Inflammatory macrophage treated with lipopolysaccharide for 4 hours (primary cell): ENCODE results near the gene MAPKAPK5.
"Not testable (repeated sequence)": the region's sequence is repeated elsewhere in the genome, so short reads cannot be mapped to it uniquely, and the experiment has no call there.

ENCODE experiments used
- DNase-seq: peaks from one replicate; pipeline ENCODE4 v3.0.0-alpha.2; 2020

The MAPKAPK5 gene, protein sequence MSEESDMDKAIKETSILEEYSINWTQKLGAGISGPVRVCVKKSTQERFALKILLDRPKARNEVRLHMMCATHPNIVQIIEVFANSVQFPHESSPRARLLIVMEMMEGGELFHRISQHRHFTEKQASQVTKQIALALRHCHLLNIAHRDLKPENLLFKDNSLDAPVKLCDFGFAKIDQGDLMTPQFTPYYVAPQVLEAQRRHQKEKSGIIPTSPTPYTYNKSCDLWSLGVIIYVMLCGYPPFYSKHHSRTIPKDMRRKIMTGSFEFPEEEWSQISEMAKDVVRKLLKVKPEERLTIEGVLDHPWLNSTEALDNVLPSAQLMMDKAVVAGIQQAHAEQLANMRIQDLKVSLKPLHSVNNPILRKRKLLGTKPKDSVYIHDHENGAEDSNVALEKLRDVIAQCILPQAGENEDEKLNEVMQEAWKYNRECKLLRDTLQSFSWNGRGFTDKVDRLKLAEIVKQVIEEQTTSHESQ

GRCh38 chr12:111841750-111842555 lies at the start of gene MAPKAPK5:
MAPKAPK5 (plus strand) TSS chr12:111842228; CDS start chr12:111842734, 506 bp downstream.
- DNase-seq: peak; percentile 93

GRCh38 chr12:111792856-111793235 lies 49.2 kb upstream of the MAPKAPK5 start:
- no peak for DNase-seq

GRCh38 chr12:111798182-111798581 lies 43.8 kb upstream of the MAPKAPK5 start:
- no peak for DNase-seq

DNA sequence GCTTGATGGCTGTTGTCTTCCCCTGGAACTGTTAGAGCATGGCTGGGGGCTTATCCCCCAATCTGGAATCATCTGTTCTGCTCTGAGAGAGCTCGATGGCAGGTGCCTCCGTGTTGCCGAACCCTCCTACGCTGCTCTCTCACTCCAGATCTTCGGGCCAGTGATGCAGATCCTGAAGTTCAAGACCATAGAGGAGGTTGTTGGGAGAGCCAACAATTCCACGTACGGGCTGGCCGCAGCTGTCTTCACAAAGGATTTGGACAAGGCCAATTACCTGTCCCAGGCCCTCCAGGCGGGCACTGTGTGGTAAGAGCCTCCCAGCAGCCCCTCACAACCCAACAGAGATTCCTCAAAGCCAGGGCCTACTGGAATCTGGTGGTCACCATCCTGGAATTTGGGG lies 42.3 kb upstream of the MAPKAPK5 start:
- DNase-seq: no peak

DNA sequence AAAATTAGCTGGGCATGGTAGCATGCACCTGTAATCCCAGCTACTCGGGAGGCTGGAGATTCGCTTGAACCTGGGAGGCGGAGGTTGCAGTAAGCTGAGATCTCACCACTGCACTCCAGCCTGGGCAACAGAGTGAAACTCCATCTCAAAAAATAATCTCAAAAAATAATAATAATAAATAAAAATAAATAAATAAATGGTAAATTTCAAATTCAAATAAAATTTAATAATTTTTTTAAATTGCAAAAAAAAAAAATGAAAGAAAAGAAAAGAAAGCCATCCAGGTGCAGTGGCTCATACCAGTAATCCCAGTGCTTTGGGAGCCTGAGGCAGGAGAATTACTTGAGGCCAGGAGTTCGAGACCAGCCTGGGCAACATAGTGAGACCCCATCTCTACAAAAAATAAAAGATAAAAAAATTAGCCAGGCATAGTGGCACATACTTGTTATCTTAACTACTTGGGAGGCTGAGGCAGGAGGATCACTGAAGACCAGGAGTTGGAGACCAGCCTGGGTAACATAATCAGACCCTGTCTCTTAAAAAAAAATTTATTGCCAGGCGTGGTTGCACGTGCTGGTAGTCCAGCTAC lies 38.9 kb upstream of the MAPKAPK5 start:
- no peak for DNase-seq

- DNase-seq: no peak
These were observed 38.2 kb upstream of the MAPKAPK5 start for GRCh38 chr12:111803851-111804250.

GRCh38 chr12:111806304-111806703 lies 35.7 kb upstream of the MAPKAPK5 start:
- no peak for DNase-seq

DNA sequence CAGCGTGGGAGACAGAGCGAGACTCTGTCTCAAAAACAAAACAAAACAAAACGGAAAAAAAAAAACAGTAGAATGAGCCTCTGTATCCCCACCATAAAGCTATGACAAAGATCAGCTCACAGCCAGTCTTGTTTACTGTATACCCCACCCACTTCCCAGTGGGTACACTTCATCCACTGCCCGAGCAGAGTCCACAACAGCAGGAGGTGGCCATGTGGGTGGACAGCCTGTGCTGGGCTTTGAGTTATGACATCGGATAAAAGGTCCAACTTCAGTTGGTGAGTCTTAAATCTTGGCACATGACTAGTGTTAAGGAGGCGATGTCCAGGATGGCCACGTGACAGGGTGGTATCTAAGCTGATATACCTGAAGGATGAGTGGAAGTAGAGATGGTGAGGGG lies 34.8 kb upstream of the MAPKAPK5 start:
- no peak for DNase-seq

DNA sequence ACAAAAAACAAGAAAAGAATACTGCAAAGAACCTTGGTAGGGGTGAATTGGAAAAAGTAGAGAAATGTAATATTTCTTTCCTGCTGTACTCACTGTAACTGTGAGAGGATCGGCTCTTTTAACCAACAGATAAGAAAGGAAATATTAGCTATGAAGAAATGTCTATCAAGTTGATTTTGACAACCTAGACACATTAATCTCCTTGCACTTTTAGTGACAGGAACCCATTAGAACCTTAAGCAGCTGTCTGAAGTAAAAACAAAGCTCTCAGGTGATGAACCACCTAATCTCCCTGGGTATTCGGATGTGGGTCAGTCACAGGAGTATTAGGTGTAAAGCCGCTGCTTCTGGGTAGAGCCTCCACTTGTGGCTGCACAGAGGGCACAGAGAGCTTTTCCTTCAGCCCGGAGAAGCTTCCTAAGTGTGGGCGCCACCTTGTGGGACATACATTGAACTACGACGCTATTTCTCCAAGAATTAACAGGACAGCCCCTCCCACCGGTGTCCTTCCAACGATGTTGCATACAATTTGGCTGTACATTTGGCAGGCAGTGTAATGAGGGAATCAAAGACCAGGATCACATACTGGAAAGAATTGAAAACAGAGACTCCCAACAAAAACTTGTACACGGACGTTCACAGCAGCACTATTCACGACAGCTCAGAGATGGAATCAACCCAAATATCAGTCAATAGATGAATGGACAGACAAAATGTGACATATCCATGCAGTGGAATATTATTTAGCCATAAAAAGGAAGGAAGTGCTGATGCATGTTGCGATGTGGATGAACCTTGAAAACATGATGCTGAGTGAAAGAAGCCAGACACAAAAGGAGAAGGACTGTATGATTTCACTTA lies 28.9 kb upstream of the MAPKAPK5 start:
- peak; percentile 80 for DNase-seq

GRCh38 chr12:111816065-111816615 lies 25.9 kb upstream of the MAPKAPK5 start:
- DNase-seq: no peak

DNA sequence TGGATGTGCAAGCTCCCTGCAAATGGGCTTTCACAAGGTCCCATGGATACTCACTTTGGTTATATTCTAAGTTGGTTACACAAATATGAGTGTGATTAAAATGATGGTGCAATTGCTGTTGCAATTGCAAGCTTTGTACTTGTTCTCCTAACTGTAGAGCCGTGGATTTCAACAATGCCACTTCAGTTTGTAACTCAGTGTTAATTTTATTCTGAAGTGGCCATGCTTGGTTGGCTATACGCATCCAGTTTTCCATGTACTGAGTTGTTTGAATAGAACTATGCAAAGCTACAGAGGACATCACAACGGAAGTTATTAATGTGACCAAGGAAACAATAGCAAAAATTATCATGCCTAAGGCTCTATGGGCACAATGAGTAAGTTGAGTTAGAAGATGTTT lies 25.1 kb upstream of the MAPKAPK5 start:
- DNase-seq: peak; percentile 25

DNA sequence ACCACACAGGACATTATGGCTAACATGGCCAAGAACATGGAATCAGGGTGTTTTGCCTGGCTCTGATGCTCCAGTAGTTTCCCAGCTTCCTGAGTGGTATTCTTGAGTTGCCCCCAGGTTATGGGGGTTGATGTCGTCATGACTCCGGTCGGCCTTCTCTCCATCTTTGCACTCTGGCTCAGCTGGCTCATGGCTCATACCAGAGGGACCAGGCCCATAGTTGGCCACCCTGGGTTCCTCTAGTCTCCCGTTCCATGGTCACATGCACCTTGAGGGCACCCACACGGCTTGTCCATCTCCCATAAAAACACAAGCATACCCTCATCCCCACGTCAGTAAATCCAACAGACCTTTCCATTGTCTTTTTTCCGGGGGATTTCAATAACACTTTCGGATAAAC lies 23.7 kb upstream of the MAPKAPK5 start:
- DNase-seq: no peak

DNA sequence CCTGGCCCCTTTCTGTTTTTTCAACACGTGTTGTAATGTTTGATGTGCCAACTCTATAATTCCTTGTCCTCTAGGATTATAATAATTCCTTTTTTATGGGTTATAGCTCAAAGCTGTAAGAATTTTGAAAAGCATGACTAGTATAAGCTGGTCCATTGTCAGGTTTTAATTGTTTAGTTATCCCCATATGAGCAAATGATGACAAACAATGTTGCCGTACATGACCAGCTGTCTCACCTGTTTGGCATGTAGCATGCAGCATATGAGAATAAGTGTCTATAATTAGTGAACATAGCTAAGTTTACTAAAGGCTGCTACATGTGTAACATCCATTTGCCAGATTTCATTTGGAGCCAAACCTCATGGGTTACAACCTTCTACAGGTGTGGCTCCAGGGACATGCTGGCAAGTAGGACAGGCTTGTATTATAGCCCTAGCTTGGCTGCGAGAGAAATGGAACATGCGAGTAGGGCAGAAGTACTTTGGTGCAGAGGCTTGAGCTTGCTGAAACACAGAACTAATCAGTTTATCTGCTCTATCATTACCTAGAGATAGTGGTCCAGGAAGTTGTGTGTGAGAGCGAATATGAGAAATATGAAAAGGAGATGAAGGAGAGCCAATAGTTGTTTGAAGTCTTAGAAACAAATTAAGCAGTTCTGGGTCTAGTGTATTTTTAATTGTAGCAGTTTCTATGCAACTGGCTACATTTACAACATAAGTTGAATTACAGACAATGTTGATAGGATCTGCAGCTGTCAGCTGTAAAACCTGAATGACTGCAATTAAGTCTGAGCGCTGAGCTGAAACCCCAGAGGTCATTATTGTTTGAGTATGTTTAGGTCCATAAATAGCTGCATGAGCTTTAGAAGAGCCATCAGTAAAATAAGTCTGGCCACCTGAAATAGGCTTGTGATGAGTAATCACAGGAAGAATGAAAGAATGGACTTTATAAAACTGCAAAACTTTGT lies 22.6 kb upstream of the MAPKAPK5 start:
- DNase-seq: no peak

GRCh38 chr12:111820828-111821227 lies 21.2 kb upstream of the MAPKAPK5 start:
- DNase-seq: not testable (repeated sequence)

- DNase-seq: peak; percentile 65
These were observed 19.1 kb upstream of the MAPKAPK5 start for GRCh38 chr12:111822886-111823285.

DNA sequence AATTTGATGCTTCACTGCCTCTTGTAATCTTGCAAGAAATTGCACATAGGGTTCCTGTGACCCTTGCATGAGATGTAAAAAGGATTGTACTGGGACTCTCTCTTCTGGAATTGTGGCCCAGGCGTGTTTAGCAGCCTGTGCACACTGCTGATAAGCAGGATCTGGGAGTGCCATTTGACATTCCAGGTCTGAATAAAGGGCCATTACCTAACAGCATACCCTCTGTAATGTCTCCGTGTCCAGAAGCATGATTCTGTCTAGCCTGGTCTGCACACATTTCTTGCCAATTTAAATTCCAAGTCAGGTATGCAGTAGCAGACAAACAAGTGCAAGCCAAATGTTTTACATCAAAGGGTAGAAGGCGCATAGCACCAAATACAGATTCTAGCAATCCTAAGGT lies 18.1 kb upstream of the MAPKAPK5 start:
- DNase-seq: no peak

- peak; percentile 36 for DNase-seq
These were observed 17.7 kb upstream of the MAPKAPK5 start for GRCh38 chr12:111824312-111824711.

- DNase-seq: no peak
These were observed 16.5 kb upstream of the MAPKAPK5 start for GRCh38 chr12:111825509-111825908.

DNA sequence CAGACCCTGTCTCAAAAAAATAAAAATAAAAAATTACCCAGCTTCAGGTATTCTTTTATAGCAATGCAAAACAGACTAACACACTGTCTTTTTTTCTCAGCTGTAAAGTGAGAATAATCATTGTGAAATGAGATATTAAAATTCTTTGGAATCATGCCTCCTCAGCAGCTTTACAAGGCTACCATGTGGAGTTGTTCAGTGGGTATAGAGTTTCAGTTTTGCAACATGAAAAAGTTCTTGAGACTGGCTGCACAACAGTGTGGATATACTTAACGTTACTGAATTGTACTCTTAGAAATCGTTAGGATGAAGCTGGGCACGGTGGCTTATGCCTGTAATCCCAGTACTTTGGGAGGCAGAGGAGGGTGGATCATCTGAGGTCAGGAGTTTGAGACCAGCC lies 15.7 kb upstream of the MAPKAPK5 start:
- DNase-seq: no peak

GRCh38 chr12:111826992-111827391 lies 15.0 kb upstream of the MAPKAPK5 start:
- DNase-seq: peak; percentile 68

DNA sequence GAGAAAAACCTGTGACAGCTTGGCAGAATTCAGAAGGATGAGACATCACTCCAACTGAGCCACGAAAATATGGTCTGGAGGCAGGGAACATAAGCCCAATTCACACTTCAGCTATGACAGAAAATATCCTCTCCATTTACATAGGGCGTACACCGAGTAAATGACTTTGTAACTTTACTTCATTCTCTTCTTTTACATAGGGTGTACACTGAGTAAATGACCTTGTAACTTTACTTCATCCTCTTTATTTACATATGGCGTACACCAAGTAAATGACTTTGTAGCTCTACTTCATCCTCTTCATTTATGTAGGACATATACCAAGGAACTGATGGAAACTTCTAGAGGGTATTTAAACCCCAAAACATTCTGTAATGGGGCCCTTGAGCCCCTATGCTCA lies 14.1 kb upstream of the MAPKAPK5 start:
- DNase-seq: no peak
